ENCODE measurements around the gene PRDM16.

The PRDM16 gene

DNA sequence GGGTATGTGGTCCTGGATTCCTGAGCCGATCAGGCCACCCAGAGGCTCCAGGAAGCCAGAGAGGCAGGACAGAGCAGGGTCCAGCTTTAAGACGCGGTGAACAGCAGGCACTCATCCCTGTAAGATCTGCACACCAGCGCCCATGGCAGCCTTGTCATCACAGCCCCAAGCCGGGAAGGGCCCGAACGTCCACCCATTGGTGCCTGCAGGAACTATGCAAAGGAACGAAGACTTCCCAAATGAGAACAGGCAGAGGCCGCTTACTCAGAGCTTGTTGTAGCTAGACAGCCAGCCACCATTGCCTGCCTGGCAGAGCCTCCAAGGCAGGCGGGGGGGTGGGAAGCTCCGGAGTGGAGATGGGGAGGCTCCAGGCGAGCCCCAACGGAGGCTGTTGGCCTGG, 373.3 kb downstream of the PRDM16 start:
- no peak for DNase-seq (ENCODE audit: low spot score)
- Histone ChIP-seq H3K14ac (ENCODE audit: low read length) (no peak overlapping the region), H3K9me3 (replicated peaks in 1 of 2; ENCODE audit: control insufficient read depth in 2 of 2, insufficient read depth in 1 of 2, low read depth in 1 of 2, low read length in 2 of 2) (peaks cover 2 to 4% of the 10 kb centered on the region in 2 donors), H2BK15ac (ENCODE audit: low read length) (peak overlapping the region; percentile 53), H2AFZ (ENCODE audit: low read length) (no peak overlapping the region), H3K27ac (replicated peaks; ENCODE audit: low read length) (no peak overlapping the region), H3K79me1 (ENCODE audit: low read depth, low read length) (no peaks in the 10 kb centered on the region), H2BK120ac (ENCODE audit: low read depth, low read length) (peak overlapping the region; percentile 73), H2BK5ac (ENCODE audit: low read length) (peak overlapping the region; percentile 70), H3K18ac (ENCODE audit: low read length) (peak overlapping the region; percentile 90), H3K4ac (ENCODE audit: low read length) (no peak overlapping the region), H3K36me3 (replicated peaks in 1 of 2; ENCODE audit: control insufficient read depth in 2 of 2, insufficient read depth in 2 of 2, low read length in 2 of 2) (no peaks in the 10 kb centered on the region), H3K4me3 (ENCODE audit: low read length in 2 of 2) (no peak overlapping the region), H3K9ac (ENCODE audit: low read depth, low read length, poor library complexity) (no peak overlapping the region), H4K91ac (ENCODE audit: low read depth, low read length, poor library complexity) (no peak overlapping the region), H2AK5ac (ENCODE audit: low read depth, low read length) (peak overlapping the region; percentile 90), H4K8ac (ENCODE audit: low read depth, low read length) (no peak overlapping the region), H3K23ac (ENCODE audit: low read depth, low read length, poor library complexity) (peak overlapping the region; percentile 39), H3K27me3 (ENCODE audit: control insufficient read depth in 3 of 3, insufficient read depth in 3 of 3, low read depth in 1 of 3, low read length in 3 of 3) (peaks cover 0 to 43% (median 0%) of the 10 kb centered on the region in 3 experiments), H3K4me1 (ENCODE audit: control insufficient read depth in 2 of 2, insufficient read depth in 1 of 2, low read depth in 1 of 2, low read length in 2 of 2) (peaks cover 0 to 25% of the 10 kb centered on the region in 2 donors), H2BK12ac (ENCODE audit: low read length) (no peak overlapping the region), H3K4me2 (ENCODE audit: insufficient read depth, low read length, poor library complexity, severe bottlenecking) (no peak overlapping the region)
- no CpG with 5 or more reads among the region's 13 CpGs for WGBS, 2 donors (ENCODE audit: extremely low coverage in 2 of 2, insufficient read length in 2 of 2, insufficient replicate concordance in 1 of 2)

DNA sequence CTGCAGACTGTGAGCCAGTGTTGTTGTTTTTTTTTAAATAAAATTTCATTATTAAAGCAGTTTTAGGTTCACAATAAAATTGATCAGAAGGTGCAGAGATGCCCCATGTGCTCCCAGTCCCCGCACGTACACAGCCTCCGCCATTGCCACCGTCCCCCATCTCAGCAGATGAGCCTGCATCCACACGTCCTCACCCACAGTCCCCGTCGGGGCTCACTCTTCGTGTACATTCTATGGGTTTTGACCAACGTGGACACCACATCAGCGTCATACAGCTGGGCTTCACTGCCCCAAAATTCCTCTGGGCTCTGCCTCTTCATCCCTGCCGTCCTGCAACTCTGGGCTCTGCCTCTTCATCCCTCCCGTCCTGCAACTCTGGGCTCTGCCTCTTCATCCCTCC, 373.9 kb downstream of the PRDM16 start:
- H3K27ac ChIP-seq (replicated peaks; ENCODE audit: low read length): no peak overlapping the region
- H3K4me1 ChIP-seq (ENCODE audit: control insufficient read depth in 2 of 2, insufficient read depth in 1 of 2, low read depth in 1 of 2, low read length in 2 of 2): peaks cover 0 to 25% of the 10 kb centered on the region in 2 donors
- H4K91ac ChIP-seq (ENCODE audit: low read depth, low read length, poor library complexity): no peak overlapping the region
- no CpG with 5 or more reads among the region's 12 CpGs for WGBS, 2 donors (ENCODE audit: extremely low coverage in 2 of 2, insufficient read length in 2 of 2, insufficient replicate concordance in 1 of 2)
- no peak overlapping the region for H2BK12ac ChIP-seq (ENCODE audit: low read length)
- H3K9ac ChIP-seq (ENCODE audit: low read depth, low read length, poor library complexity): no peak overlapping the region
- H3K36me3 ChIP-seq (replicated peaks in 1 of 2; ENCODE audit: control insufficient read depth in 2 of 2, insufficient read depth in 2 of 2, low read length in 2 of 2): no peaks in the 10 kb centered on the region
- H3K4me3 ChIP-seq (ENCODE audit: low read length in 2 of 2): no peak overlapping the region
- H3K4me2 ChIP-seq (ENCODE audit: insufficient read depth, low read length, poor library complexity, severe bottlenecking): no peak overlapping the region
- peak overlapping the region; percentile 72 for H3K14ac ChIP-seq (ENCODE audit: low read length)
- H3K79me1 ChIP-seq (ENCODE audit: low read depth, low read length): no peaks in the 10 kb centered on the region
- DNase-seq (ENCODE audit: low spot score): no peak
- H2AFZ ChIP-seq (ENCODE audit: low read length): no peak overlapping the region
- no peak overlapping the region for H4K8ac ChIP-seq (ENCODE audit: low read depth, low read length)
- peaks cover 0 to 43% (median 0%) of the 10 kb centered on the region in 3 experiments for H3K27me3 ChIP-seq (ENCODE audit: control insufficient read depth in 3 of 3, insufficient read depth in 3 of 3, low read depth in 1 of 3, low read length in 3 of 3)
- peak overlapping the region; percentile 88 for H2BK15ac ChIP-seq (ENCODE audit: low read length)
- H3K9me3 ChIP-seq (replicated peaks in 1 of 2; ENCODE audit: control insufficient read depth in 2 of 2, insufficient read depth in 1 of 2, low read depth in 1 of 2, low read length in 2 of 2): peaks cover 0 to 3% of the 10 kb centered on the region in 2 donors
- H3K23ac ChIP-seq (ENCODE audit: low read depth, low read length, poor library complexity): no peak overlapping the region
- H2BK120ac ChIP-seq (ENCODE audit: low read depth, low read length): peak overlapping the region; percentile 26
- no peak overlapping the region for H3K4ac ChIP-seq (ENCODE audit: low read length)
- peak overlapping the region; percentile 90 for H2AK5ac ChIP-seq (ENCODE audit: low read depth, low read length)
- peak overlapping the region; percentile 60 for H3K18ac ChIP-seq (ENCODE audit: low read length)
- H2BK5ac ChIP-seq (ENCODE audit: low read length): peak overlapping the region; percentile 70

DNA sequence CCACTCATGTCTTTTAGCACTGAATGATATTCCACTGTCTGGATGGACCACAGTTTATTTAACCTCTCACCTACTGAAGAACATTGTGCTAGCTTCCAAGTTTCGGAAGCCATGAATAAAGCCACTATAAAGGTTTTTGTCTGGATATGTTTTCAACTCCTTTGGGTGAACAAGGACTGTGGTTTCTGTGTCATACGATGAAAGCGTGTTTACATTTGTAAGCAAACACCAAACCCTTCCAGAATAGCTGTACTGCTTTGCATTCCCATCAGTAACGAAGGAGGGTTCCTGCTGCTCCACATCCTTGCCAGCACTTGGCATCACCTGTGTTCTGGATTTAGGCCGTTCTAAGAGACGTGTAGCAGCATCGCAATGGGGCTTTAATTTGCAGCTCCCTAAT, 374.8 kb downstream of the PRDM16 start:
- Histone ChIP-seq H3K4ac (ENCODE audit: low read length) (no peak overlapping the region), H2BK12ac (ENCODE audit: low read length) (no peak overlapping the region), H3K9ac (ENCODE audit: low read depth, low read length, poor library complexity) (no peak overlapping the region), H2BK120ac (ENCODE audit: low read depth, low read length) (no peak overlapping the region), H3K23ac (ENCODE audit: low read depth, low read length, poor library complexity) (no peak overlapping the region), H2BK5ac (ENCODE audit: low read length) (no peak overlapping the region), H3K14ac (ENCODE audit: low read length) (no peak overlapping the region), H4K91ac (ENCODE audit: low read depth, low read length, poor library complexity) (no peak overlapping the region), H2BK15ac (ENCODE audit: low read length) (no peak overlapping the region), H3K18ac (ENCODE audit: low read length) (no peak overlapping the region), H3K36me3 (replicated peaks in 1 of 2; ENCODE audit: control insufficient read depth in 2 of 2, insufficient read depth in 2 of 2, low read length in 2 of 2) (no peaks in the 10 kb centered on the region), H3K9me3 (replicated peaks in 1 of 2; ENCODE audit: control insufficient read depth in 2 of 2, insufficient read depth in 1 of 2, low read depth in 1 of 2, low read length in 2 of 2) (peaks cover 0 to 3% of the 10 kb centered on the region in 2 donors), H4K8ac (ENCODE audit: low read depth, low read length) (no peak overlapping the region), H3K4me3 (ENCODE audit: low read length in 2 of 2) (no peak overlapping the region), H3K27ac (replicated peaks; ENCODE audit: low read length) (no peak overlapping the region), H3K27me3 (ENCODE audit: control insufficient read depth in 3 of 3, insufficient read depth in 3 of 3, low read depth in 1 of 3, low read length in 3 of 3) (peaks cover 0 to 44% (median 0%) of the 10 kb centered on the region in 3 experiments), H3K4me1 (ENCODE audit: control insufficient read depth in 2 of 2, insufficient read depth in 1 of 2, low read depth in 1 of 2, low read length in 2 of 2) (peaks cover 0 to 25% of the 10 kb centered on the region in 2 donors), H3K4me2 (ENCODE audit: insufficient read depth, low read length, poor library complexity, severe bottlenecking) (no peak overlapping the region), H3K79me1 (ENCODE audit: low read depth, low read length) (no peaks in the 10 kb centered on the region), H2AFZ (ENCODE audit: low read length) (no peak overlapping the region), H2AK5ac (ENCODE audit: low read depth, low read length) (no peak overlapping the region)
- no peak for DNase-seq (ENCODE audit: low spot score)
- WGBS, 2 donors (ENCODE audit: extremely low coverage in 2 of 2, insufficient read length in 2 of 2, insufficient replicate concordance in 1 of 2): no CpG with 5 or more reads among the region's 7 CpGs

DNA sequence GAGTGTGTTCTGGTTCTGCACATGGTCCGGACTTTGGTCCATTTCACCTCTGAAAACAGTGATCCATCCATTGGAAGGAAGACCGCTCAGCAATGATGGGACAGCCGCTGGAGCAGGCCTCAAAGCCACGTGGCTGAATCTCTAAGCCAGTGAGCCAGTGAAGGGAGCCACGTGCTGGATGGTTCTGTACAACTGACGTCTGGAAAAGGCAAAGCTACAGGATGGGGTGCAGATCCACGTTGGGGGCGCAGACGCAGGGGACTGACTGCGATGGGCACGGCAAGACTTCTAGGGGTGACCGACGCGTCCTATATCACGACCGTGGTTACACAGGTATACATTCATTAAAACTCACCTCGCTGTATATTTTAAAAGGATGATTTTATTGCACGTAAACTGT, 375.3 kb downstream of the PRDM16 start:
- Histone ChIP-seq H4K91ac (ENCODE audit: low read depth, low read length, poor library complexity) (no peak overlapping the region), H3K14ac (ENCODE audit: low read length) (no peak overlapping the region), H3K9me3 (replicated peaks in 1 of 2; ENCODE audit: control insufficient read depth in 2 of 2, insufficient read depth in 1 of 2, low read depth in 1 of 2, low read length in 2 of 2) (peaks cover 0 to 3% of the 10 kb centered on the region in 2 donors), H3K27me3 (ENCODE audit: control insufficient read depth in 3 of 3, insufficient read depth in 3 of 3, low read depth in 1 of 3, low read length in 3 of 3) (peaks cover 0 to 43% (median 0%) of the 10 kb centered on the region in 3 experiments), H3K79me1 (ENCODE audit: low read depth, low read length) (no peaks in the 10 kb centered on the region), H3K9ac (ENCODE audit: low read depth, low read length, poor library complexity) (no peak overlapping the region), H2BK5ac (ENCODE audit: low read length) (no peak overlapping the region), H3K4ac (ENCODE audit: low read length) (no peak overlapping the region), H3K23ac (ENCODE audit: low read depth, low read length, poor library complexity) (no peak overlapping the region), H3K36me3 (replicated peaks in 1 of 2; ENCODE audit: control insufficient read depth in 2 of 2, insufficient read depth in 2 of 2, low read length in 2 of 2) (no peaks in the 10 kb centered on the region), H3K4me3 (ENCODE audit: low read length in 2 of 2) (no peak overlapping the region), H3K27ac (replicated peaks; ENCODE audit: low read length) (no peak overlapping the region), H2BK120ac (ENCODE audit: low read depth, low read length) (no peak overlapping the region), H2AFZ (ENCODE audit: low read length) (no peak overlapping the region), H2BK12ac (ENCODE audit: low read length) (no peak overlapping the region), H3K4me2 (ENCODE audit: insufficient read depth, low read length, poor library complexity, severe bottlenecking) (no peak overlapping the region), H2BK15ac (ENCODE audit: low read length) (no peak overlapping the region), H3K4me1 (ENCODE audit: control insufficient read depth in 2 of 2, insufficient read depth in 1 of 2, low read depth in 1 of 2, low read length in 2 of 2) (peaks cover 0 to 22% of the 10 kb centered on the region in 2 donors), H4K8ac (ENCODE audit: low read depth, low read length) (no peak overlapping the region), H3K18ac (ENCODE audit: low read length) (no peak overlapping the region), H2AK5ac (ENCODE audit: low read depth, low read length) (no peak overlapping the region)
- no CpG with 5 or more reads among the region's 18 CpGs for WGBS, 2 donors (ENCODE audit: extremely low coverage in 2 of 2, insufficient read length in 2 of 2, insufficient replicate concordance in 1 of 2)
- no peak for DNase-seq (ENCODE audit: low spot score)

Measured in neuronal stem cell (in vitro differentiated cells).